Measurements from ENCODE around the gene CHST13.

Gene CHST13

DNA sequence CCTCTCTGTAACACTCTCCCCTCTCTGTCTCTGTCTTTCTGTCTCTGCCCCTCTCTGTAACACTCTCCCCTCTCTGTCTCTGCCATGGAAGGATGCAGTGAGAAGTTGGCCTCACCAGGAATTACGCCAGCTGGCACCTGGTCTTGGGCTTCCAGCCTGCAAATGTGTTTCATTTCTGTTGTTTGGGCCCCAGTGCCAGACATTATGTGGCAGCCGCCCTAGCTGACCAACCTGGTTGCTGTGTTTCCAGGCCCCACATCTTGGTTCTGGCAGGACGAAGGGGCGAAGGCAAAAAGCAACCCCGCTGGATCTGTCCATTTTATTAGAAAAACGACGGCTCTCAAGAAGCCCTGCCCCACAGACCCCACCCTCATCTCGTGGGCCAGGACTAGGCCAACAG, 43.1 kb upstream of the CHST13 start:
- Histone ChIP-seq H3K4me3 (ENCODE audit: insufficient read depth, low read depth, low read length) (no peak overlapping the region), H3K27ac (ENCODE audit: insufficient read depth, low read depth, low read length, poor library complexity, severe bottlenecking) (no peak overlapping the region), H3K27me3 (ENCODE audit: control insufficient read depth, insufficient read depth, low read length, poor library complexity, severe bottlenecking) (no peaks in the 10 kb centered on the region), H3K4me1 (ENCODE audit: control insufficient read depth, insufficient read depth, low read length) (no peaks in the 10 kb centered on the region), H3K9me3 (ENCODE audit: control insufficient read depth, low read length) (no peaks in the 10 kb centered on the region), H3K36me3 (ENCODE audit: control insufficient read depth, insufficient read depth, low read length) (no peaks in the 10 kb centered on the region)
- 90 to 94% methylated on average over 8 of the region's 8 CpGs for WGBS, 2 experiments

DNA sequence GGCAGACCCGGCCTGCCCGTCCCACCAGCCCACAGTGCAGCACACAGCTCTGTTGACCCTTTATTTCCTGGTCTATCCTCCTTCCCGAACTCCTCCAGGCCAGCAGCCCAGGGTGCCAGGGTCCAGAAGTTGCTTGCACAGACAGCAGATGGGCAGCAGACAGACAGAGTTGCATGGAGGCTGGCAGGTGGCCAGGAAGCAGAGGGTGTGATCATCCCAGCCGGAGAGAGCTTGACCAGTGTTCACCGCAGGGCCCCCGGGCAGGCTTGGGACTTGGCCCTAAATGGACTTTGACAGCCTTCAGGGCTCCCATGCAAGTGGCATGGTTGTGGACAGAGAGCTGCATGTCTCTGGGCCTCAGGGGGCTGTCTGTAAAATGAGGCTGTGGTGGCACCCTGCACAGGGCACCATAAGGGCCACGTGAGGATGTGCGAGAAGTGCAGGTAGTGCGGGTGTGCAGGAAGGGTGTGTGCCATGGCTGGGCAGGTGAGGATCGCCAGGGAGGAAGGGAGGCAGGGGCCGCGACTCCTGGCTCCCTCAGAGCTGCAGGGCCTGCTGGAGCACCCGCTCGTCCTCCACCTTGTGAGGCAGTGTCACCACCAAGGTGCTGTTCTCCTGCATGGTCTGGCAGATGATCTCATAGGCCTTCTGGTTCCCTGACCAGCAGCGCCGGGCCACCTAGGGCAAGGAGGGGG, 42.0 kb upstream of the CHST13 start:
- no peak overlapping the region for H3K4me3 ChIP-seq (ENCODE audit: insufficient read depth, low read depth, low read length)
- H3K27ac ChIP-seq (ENCODE audit: insufficient read depth, low read depth, low read length, poor library complexity, severe bottlenecking), result no peak overlapping the region
- no peaks in the 10 kb centered on the region for H3K4me1 ChIP-seq (ENCODE audit: control insufficient read depth, insufficient read depth, low read length)
- no peaks in the 10 kb centered on the region for H3K27me3 ChIP-seq (ENCODE audit: control insufficient read depth, insufficient read depth, low read length, poor library complexity, severe bottlenecking)
- H3K36me3 ChIP-seq (ENCODE audit: control insufficient read depth, insufficient read depth, low read length), result no peaks in the 10 kb centered on the region
- no peaks in the 10 kb centered on the region for H3K9me3 ChIP-seq (ENCODE audit: control insufficient read depth, low read length)
- 91 to 95% methylated on average over 16 of the region's 16 CpGs for WGBS, 2 experiments

DNA sequence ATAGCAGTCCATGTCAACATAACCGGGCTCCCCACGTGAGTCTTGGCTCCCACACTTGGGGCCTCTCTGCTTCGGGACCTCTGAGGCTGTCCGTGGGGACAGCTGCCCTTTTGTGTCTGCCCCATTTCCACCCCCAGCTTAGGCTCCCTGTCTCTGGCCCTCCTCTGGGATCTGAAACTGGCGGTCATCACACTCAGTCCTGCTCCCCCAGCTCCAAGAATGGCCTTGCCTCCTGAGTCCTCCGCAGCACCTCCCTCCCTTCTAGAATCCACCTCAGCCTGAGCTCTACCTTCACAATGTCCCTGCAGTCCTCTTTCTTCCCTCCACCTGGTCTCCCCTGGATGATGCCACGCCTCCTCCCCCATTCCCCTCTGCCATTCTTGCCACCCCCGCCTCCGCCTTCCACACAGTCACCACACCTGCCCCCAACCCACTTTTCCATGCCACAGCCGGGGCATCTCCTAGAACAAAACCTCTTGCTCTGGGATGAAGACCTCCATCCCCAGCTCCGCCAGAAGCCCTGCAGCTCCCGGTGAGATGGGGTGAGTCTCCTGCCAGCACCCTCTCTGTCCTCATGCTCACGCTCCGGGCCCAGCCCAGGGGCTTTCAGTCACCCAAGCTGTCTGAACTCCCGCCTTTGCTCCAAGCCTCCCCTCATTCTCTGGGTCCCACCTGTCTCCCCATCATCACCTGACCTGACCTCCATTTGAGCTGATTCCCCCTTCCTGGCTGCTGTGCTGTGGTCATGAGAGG, 41.3 kb upstream of the CHST13 start:
- no peaks in the 10 kb centered on the region for H3K36me3 ChIP-seq (ENCODE audit: control insufficient read depth, insufficient read depth, low read length)
- no peak overlapping the region for H3K27ac ChIP-seq (ENCODE audit: insufficient read depth, low read depth, low read length, poor library complexity, severe bottlenecking)
- H3K4me1 ChIP-seq (ENCODE audit: control insufficient read depth, insufficient read depth, low read length), result no peaks in the 10 kb centered on the region
- 84 to 87% methylated on average over 15 of the region's 15 CpGs for WGBS, 2 experiments
- H3K4me3 ChIP-seq (ENCODE audit: insufficient read depth, low read depth, low read length), result no peak overlapping the region
- no peaks in the 10 kb centered on the region for H3K27me3 ChIP-seq (ENCODE audit: control insufficient read depth, insufficient read depth, low read length, poor library complexity, severe bottlenecking)
- no peaks in the 10 kb centered on the region for H3K9me3 ChIP-seq (ENCODE audit: control insufficient read depth, low read length)

DNA sequence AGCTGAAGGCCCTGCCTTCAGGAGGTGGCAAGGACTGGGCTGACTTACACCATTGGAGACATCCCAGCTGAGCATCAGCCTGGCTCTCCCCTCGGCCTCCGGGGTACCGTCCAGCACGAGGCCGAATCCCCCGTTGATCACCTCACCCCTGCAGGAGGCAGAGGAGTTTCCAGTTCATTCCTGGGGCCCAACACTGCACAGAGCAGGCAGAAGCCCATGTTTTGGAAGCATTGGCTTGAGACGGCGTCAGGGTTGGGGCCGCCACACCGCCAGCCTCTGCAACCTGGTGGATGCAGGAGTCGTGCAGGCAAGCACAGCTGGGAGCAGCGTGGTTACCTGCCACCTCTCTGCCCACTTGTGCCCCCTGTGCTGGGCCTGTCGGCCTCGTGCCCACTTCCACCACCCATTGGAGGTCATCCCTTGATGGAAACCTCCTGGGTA, 40.6 kb upstream of the CHST13 start:
- no peak overlapping the region for H3K27ac ChIP-seq (ENCODE audit: insufficient read depth, low read depth, low read length, poor library complexity, severe bottlenecking)
- no peaks in the 10 kb centered on the region for H3K4me1 ChIP-seq (ENCODE audit: control insufficient read depth, insufficient read depth, low read length)
- WGBS, 2 experiments, result 93% methylated on average over 14 of the region's 14 CpGs
- no peaks in the 10 kb centered on the region for H3K9me3 ChIP-seq (ENCODE audit: control insufficient read depth, low read length)
- no peak overlapping the region for H3K4me3 ChIP-seq (ENCODE audit: insufficient read depth, low read depth, low read length)
- no peaks in the 10 kb centered on the region for H3K36me3 ChIP-seq (ENCODE audit: control insufficient read depth, insufficient read depth, low read length)
- H3K27me3 ChIP-seq (ENCODE audit: control insufficient read depth, insufficient read depth, low read length, poor library complexity, severe bottlenecking), result no peaks in the 10 kb centered on the region

DNA sequence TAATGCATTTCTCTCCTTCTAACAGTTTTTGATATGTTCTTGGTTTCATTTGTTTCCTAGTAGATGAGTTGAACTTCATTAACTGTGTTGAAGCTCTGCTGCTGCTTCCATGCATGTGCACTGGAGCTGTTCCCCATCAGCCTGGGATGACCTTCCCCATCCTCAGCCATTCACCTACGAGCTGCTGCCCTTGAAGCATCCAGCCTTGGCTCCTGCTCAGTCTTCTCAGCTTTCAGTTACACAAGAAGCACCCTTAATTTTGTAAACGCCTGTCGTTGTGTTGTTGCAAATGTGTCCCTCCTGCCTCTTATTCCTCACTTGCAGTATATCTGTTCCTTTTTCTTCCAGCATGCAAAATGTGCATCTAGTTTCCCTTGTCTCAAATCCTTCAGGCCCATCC, 39.8 kb upstream of the CHST13 start:
- Histone ChIP-seq H3K4me1 (ENCODE audit: control insufficient read depth, insufficient read depth, low read length) (no peaks in the 10 kb centered on the region), H3K27me3 (ENCODE audit: control insufficient read depth, insufficient read depth, low read length, poor library complexity, severe bottlenecking) (no peaks in the 10 kb centered on the region), H3K9me3 (ENCODE audit: control insufficient read depth, low read length) (no peaks in the 10 kb centered on the region), H3K4me3 (ENCODE audit: insufficient read depth, low read depth, low read length) (no peak overlapping the region), H3K36me3 (ENCODE audit: control insufficient read depth, insufficient read depth, low read length) (no peaks in the 10 kb centered on the region), H3K27ac (ENCODE audit: insufficient read depth, low read depth, low read length, poor library complexity, severe bottlenecking) (no peak overlapping the region)
- 87 to 88% methylated on average over 3 of the region's 3 CpGs for WGBS, 2 experiments

- H3K27me3 ChIP-seq (ENCODE audit: control insufficient read depth, insufficient read depth, low read length, poor library complexity, severe bottlenecking), result no peaks in the 10 kb centered on the region
- H3K4me1 ChIP-seq (ENCODE audit: control insufficient read depth, insufficient read depth, low read length), result no peaks in the 10 kb centered on the region
- no peaks in the 10 kb centered on the region for H3K36me3 ChIP-seq (ENCODE audit: control insufficient read depth, insufficient read depth, low read length)
- H3K27ac ChIP-seq (ENCODE audit: insufficient read depth, low read depth, low read length, poor library complexity, severe bottlenecking), result no peak overlapping the region
- H3K4me3 ChIP-seq (ENCODE audit: insufficient read depth, low read depth, low read length), result no peak overlapping the region
- no peaks in the 10 kb centered on the region for H3K9me3 ChIP-seq (ENCODE audit: control insufficient read depth, low read length)
- whole genome bisulfite sequencing, 2 experiments, result 76 to 82% methylated on average over 3 of the region's 3 CpGs
Measured at GRCh38 chr3:126484662-126485061, 39.3 kb upstream of the CHST13 start.

DNA sequence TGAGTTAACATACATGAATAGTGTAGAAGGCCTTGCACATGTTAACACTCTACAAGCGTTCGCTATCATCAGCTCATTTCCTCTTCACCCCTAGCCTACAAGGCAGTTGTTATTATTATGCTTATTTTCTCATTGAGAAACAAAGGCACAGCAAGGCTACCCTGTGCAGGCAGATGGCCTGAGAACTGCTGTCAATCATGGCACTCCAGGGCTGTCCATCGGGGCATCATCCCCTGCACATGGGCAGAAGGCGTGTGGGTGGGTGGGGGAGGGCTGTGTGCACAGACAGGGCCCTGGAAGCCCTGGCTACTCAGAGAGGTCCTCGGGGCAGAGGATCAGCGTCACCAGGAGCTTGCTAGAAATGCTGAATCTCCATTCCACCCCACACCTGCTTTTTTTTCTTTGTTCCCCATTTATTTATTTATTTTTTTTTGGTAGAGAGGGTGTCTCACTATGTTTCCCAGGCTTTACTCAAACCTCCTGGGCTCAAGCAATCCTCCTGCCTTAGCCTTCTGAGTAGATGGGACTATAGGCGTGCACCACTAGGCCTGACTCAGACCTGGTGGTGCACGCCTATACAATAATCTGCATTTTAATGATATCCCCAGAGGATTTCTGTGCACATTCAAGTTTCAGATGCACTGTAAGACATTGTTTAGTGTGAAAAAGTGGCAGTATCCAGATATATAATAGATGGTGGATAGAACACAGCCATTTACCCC, 38.6 kb upstream of the CHST13 start:
- peaks cover 4% of the 10 kb centered on the region for H3K4me1 ChIP-seq (ENCODE audit: control insufficient read depth, insufficient read depth, low read length)
- no peaks in the 10 kb centered on the region for H3K36me3 ChIP-seq (ENCODE audit: control insufficient read depth, insufficient read depth, low read length)
- 52% methylated on average over 8 of the region's 8 CpGs for WGBS, 2 experiments
- H3K9me3 ChIP-seq (ENCODE audit: control insufficient read depth, low read length), result no peaks in the 10 kb centered on the region
- no peak overlapping the region for H3K4me3 ChIP-seq (ENCODE audit: insufficient read depth, low read depth, low read length)
- no peak overlapping the region for H3K27ac ChIP-seq (ENCODE audit: insufficient read depth, low read depth, low read length, poor library complexity, severe bottlenecking)
- H3K27me3 ChIP-seq (ENCODE audit: control insufficient read depth, insufficient read depth, low read length, poor library complexity, severe bottlenecking), result no peaks in the 10 kb centered on the region

GRCh38 chr3:126485956-126486355, 38.0 kb upstream of the CHST13 start:
- Histone ChIP-seq H3K36me3 (ENCODE audit: control insufficient read depth, insufficient read depth, low read length) (no peaks in the 10 kb centered on the region), H3K4me1 (ENCODE audit: control insufficient read depth, insufficient read depth, low read length) (peaks cover 4% of the 10 kb centered on the region), H3K27ac (ENCODE audit: insufficient read depth, low read depth, low read length, poor library complexity, severe bottlenecking) (no peak overlapping the region), H3K27me3 (ENCODE audit: control insufficient read depth, insufficient read depth, low read length, poor library complexity, severe bottlenecking) (no peaks in the 10 kb centered on the region), H3K9me3 (ENCODE audit: control insufficient read depth, low read length) (no peaks in the 10 kb centered on the region), H3K4me3 (ENCODE audit: insufficient read depth, low read depth, low read length) (no peak overlapping the region)
- WGBS, 2 experiments, result 94 to 95% methylated on average over 9 of the region's 9 CpGs

GRCh38 chr3:126486360-126486847, 37.6 kb upstream of the CHST13 start:
- H3K4me3 ChIP-seq (ENCODE audit: insufficient read depth, low read depth, low read length), result no peak overlapping the region
- 93 to 95% methylated on average over 14 of the region's 14 CpGs for WGBS, 2 experiments
- no peaks in the 10 kb centered on the region for H3K36me3 ChIP-seq (ENCODE audit: control insufficient read depth, insufficient read depth, low read length)
- H3K27ac ChIP-seq (ENCODE audit: insufficient read depth, low read depth, low read length, poor library complexity, severe bottlenecking), result no peak overlapping the region
- H3K27me3 ChIP-seq (ENCODE audit: control insufficient read depth, insufficient read depth, low read length, poor library complexity, severe bottlenecking), result no peaks in the 10 kb centered on the region
- H3K9me3 ChIP-seq (ENCODE audit: control insufficient read depth, low read length), result no peaks in the 10 kb centered on the region
- H3K4me1 ChIP-seq (ENCODE audit: control insufficient read depth, insufficient read depth, low read length), result peaks cover 4% of the 10 kb centered on the region

- no peaks in the 10 kb centered on the region for H3K36me3 ChIP-seq (ENCODE audit: control insufficient read depth, insufficient read depth, low read length)
- H3K27ac ChIP-seq (ENCODE audit: insufficient read depth, low read depth, low read length, poor library complexity, severe bottlenecking), result no peak overlapping the region
- whole genome bisulfite sequencing, 2 experiments, result 81 to 82% methylated on average over 17 of the region's 17 CpGs
- no peaks in the 10 kb centered on the region for H3K27me3 ChIP-seq (ENCODE audit: control insufficient read depth, insufficient read depth, low read length, poor library complexity, severe bottlenecking)
- H3K9me3 ChIP-seq (ENCODE audit: control insufficient read depth, low read length), result no peaks in the 10 kb centered on the region
- no peak overlapping the region for H3K4me3 ChIP-seq (ENCODE audit: insufficient read depth, low read depth, low read length)
- H3K4me1 ChIP-seq (ENCODE audit: control insufficient read depth, insufficient read depth, low read length), result peaks cover 4% of the 10 kb centered on the region
Measured at GRCh38 chr3:126487151-126487771, 36.7 kb upstream of the CHST13 start.

All from ectodermal cell (in vitro differentiated cells).